Anterior cingulate cortex (tissue), 58 donors: Measurements from ENCODE around the gene POGLUT2.

ENCODE experiments used
- DNase-seq, 58 donors: peaks; one replicate each; lab custom pipeline; 2025; lab: John Stamatoyannopoulos, UW

The POGLUT2 gene

DNA sequence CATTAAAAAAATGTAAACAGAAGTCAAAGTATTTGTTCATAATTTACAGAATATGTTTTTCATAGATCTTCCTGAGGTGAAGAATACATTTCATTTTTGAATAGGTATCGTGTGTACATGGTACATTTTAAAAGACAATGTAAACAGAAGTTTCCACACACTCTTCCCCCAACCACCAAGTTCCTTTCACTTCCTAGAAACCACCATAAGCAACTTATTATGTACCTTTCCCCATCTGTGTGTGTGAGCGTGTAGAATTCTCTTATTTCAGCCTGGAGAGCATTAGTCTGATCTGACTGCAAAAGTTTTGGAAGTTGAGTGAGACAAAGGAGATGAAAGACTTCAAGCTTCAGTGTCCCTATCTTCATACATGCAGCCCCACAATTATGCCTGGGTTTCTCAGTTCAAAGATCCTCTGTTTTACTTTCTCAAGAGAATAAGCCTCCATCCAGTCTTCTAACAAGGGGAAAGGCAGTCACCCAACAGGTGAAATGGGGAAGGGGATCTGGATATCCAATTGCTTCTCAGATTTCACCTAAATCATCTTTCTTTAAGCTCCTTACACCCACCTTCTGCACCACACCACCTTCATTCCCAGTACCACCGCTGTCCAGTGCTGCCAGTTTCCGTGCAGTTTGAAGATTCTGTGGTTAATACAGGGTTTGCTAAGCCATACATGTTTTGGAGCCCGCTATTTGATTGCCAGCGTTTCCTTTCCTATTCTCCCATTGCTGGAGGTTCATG lies 27.3 kb downstream of the POGLUT2 start:
- no peak for DNase-seq

DNA sequence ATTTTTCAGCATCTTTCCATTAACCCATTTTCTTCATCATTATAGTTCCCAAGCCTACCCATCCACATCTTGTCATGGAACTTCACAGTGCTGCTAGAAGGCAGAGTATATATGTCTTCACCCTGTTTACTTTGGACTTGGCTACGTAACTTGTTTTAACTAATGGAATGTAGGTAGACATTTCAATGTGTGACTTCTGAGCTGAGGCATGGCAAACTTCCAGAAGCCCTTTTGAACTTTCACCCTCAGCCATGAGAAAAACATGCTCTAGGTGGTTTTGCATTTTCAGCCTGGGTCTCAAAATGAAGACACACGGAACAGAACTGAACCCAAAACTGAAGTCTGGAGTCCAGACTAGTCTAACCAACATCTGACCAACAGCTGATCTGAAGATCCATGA lies 28.3 kb downstream of the POGLUT2 start:
- no peak for DNase-seq

DNA sequence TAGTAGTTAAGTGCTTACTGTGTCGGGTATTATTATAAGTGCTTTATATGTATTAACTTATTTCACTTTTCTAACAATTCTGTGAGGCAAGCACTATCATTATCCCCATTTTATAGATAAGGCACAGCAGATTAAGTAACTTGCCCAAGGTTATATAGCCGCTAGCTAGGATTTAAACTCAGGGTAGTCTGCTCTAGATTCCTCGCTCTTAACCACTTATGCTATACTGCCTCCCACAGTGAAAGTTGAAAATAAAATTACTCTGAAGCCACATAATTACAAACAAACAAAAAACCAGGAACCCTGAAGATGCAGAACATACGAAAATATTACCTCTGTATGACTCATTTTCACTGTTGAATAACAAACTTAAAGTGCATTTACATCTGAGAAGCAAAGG lies 29.1 kb downstream of the POGLUT2 start:
- no peak for DNase-seq

DNA sequence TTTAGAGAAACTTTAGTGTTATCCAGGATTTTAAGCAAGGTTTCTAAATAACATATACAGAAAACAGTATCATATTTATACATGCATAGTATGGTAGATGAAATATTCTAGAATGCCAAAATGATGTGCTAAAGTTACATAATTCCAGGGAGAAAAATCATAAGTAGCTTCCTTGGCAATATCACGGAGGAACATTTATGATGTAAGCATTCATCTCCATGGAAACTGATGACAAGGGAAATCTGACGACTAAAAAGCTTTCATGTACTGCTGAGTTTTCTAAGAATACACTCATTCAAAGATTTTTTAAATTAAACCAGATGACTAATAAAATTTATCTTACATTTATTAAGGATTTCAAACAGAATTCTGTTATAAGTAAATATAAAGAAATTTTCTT lies 29.9 kb downstream of the POGLUT2 start:
- DNase-seq, result no peak

DNA sequence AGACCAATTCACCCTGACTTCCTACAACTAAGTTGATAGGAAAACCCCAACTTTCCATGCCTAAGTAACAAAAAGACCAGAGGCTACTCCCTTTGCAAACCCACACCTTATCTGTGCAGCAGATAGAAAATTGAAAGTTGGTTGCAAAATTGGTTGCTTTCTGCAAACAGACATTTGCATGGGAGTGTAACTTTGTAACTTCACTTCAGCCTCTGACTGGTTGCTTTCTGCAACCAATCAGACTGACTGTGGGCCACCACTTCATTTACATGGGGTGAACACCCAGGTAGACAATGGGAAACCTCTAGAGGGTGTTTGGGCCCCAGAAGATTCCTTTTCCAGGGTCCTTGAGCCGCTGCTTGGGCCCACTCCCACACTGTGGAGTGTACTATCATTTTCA lies 35.0 kb downstream of the POGLUT2 start:
- DNase-seq, result no peak

DNA sequence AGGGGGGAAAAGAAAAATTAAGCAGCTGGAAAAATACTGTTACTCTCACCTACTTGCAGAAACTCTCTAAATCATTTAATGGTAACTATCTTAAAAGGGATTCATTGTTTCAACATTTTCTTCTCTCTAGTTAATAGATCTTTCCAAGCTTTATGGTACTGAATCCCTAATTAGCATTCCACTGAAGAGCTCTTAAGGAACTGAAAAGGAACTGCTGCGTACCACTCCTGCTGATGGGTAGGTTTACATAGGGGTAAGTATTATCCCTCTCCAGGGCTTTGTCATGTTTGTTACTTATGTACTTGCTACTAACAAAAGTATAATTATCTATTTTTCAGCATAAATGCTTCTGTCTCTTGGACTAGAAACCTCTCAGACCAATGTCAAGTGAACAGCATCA lies 37.7 kb downstream of the POGLUT2 start:
- DNase-seq, result no peak

DNA sequence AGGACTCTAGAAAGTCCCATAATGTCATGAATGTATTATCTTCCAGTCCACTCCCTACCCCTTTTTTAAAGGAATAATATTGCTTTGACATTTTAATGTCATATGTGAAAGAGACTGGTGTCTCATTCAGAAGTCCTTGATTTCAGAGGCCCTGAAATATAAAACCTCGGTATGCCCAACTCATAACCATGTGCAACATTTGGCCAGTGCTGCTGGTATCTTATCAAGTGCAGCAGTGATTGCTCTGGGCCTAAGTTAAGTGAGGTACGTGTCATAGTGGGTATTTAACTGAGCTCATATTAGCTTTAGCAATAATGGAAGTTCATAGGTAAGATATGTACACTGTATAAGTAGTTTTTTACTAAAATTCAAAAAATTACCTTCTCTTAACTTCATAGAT lies 39.9 kb downstream of the POGLUT2 start:
- DNase-seq, result no peak

DNA sequence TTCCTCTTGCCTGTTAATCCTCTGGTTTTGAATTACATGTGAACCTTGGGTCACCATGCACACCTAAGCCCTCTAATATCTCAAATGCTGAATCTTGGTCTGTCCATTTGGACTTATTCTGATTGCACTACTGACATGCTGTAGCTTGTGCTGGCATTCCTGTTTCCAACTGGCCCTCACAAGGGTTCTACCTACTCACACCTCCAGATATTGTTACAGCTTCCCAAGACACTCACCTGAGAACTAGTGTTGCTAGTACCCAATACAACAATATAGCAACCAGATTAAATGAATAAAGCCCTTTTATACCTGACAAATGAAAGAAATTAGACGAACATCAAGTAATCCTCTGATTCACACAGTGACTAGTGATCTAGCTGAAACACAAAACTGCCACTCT lies 41.8 kb downstream of the POGLUT2 start:
- DNase-seq, result no peak

DNA sequence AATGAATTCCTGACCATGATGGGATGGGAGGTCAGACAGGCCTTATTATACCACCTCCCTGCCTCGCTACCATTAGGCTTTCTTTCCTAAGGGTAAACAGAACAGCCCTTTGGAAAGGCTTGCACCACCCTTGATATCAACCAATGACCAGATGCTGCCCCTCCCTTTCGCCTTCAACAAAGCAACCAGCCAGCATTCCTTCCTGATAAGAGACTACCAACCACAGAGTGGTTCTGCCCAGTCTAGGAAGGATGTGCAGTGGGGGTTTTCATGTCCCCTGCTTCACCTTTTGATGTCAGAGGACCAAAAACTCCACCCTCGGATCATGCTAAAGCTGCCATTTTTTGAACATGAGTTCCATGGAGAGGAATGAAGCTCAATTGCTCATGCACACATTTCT lies 46.9 kb downstream of the POGLUT2 start:
- no peak for DNase-seq

DNA sequence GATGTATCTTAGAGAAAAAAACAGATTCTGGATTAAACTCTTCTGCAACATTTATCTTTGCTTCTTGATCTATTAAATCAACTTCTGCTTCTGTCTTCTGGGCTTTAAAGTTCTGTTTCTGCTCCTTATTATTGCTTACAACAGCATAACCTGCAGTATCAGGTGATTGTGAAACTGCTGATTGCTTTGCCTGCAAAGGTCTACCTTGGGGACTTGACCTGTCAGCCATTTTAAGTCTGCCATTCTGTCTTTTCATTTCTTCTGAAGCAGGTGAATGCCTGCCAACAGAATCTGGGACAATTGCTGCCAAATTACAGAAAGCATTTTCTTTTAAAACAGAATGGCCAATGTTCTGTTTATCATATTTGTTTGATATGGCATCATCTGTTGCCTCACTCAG lies 56.3 kb downstream of the POGLUT2 start:
- no peak for DNase-seq

DNA sequence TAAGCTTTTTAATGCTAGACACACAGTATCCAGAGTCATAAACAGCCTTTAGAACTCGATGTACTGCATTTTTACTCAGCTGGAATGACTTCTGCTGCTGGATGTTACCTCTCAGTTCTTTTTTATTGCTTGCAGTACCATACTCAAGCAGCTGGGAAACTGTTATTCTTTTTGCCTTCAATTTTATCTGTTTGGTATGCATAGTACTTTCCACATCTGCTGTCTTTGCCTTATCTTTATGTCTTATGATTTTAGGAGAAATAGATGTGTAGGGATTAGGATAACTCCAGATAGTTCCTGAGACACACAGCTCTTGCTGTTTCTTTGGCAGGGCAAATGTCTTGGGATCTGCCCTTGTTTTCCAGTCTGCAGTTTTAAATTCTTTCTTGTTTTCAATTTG lies 56.7 kb downstream of the POGLUT2 start:
- DNase-seq, result no peak
